Measurements from ENCODE around the gene JARID2. TPM values are rescaled to one million over a fixed set of nuclear protein-coding genes. Genes with fewer than 3 reads are reported as not detected.

JARID2 gene
- total RNA-seq, 6 experiments from 2014 or later: 2.5 to 3.9 (median 3.0) TPM

DNA sequence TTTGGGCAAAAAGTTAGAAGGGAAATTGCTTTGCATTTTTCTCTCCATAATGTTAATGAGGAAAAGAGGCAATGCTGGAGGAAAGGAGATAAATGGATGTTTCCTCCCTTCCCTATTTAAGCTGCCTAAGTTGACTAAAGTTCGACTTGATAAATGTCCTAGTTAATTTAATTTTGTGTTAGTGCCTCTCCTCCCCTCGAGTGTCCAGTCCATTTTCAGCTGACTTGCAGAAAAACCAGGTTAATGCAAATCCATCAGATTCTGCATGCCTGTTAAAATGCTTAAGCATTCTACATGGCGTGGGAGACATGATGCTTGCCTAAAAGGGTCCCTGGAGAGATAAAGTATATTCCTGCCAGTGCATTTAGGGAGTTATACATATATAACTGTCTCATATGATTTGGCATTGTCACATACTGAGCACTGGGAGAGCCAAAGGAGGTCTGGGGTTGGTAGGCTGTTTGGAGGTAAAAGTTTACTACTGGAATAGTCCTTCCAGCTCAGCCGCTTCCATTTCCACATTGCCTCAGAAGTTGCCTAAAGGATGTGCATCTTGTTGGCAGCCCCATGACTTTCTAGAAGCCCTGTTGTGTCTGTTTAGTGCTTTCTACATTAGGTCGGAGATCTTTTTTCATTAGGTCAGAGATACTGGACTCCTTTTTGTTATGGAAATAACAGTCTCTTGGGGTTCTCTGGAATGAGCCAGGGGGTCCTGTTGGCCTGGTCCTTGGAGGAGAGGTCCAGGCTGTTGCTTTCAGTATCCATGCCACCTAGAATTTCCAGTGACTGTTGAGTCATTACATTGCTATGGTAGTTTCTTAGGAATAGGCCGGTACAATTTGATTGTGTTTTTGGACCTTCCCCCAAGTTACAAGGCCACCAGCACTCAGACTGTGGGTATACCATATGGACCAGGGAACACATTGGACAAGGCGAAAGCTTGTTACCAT lies 30.4 kb downstream of the JARID2 start:
- Histone ChIP-seq H3K4me3 (no peak overlapping the region), H3K36me3 (no peaks in the 10 kb centered on the region), H3K9me3 (no peaks in the 10 kb centered on the region), H3K27ac (no peak overlapping the region), H3K27me3 (no peaks in the 10 kb centered on the region), H3K4me1 (peaks cover 0 to 60% (median 26%) of the 10 kb centered on the region in 4 donors)
- intact Hi-C loops (cut with DNase I): no loop called here
- ATAC-seq: no peak
- 69% methylated on average over 7 of the region's 7 CpGs for WGBS (ENCODE audit: insufficient coverage, low coverage, low lambda C conversion rate, missing lambda C conversion rate)
- DNase-seq: no peak
- no peak for TF ChIP-seq POLR2A (IDR thresholded peaks at IDR 0.05)
- TF ChIP-seq, protein P1, sequence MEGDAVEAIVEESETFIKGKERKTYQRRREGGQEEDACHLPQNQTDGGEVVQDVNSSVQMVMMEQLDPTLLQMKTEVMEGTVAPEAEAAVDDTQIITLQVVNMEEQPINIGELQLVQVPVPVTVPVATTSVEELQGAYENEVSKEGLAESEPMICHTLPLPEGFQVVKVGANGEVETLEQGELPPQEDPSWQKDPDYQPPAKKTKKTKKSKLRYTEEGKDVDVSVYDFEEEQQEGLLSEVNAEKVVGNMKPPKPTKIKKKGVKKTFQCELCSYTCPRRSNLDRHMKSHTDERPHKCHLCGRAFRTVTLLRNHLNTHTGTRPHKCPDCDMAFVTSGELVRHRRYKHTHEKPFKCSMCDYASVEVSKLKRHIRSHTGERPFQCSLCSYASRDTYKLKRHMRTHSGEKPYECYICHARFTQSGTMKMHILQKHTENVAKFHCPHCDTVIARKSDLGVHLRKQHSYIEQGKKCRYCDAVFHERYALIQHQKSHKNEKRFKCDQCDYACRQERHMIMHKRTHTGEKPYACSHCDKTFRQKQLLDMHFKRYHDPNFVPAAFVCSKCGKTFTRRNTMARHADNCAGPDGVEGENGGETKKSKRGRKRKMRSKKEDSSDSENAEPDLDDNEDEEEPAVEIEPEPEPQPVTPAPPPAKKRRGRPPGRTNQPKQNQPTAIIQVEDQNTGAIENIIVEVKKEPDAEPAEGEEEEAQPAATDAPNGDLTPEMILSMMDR (IDR thresholded peaks at IDR 0.05): no peak

DNA sequence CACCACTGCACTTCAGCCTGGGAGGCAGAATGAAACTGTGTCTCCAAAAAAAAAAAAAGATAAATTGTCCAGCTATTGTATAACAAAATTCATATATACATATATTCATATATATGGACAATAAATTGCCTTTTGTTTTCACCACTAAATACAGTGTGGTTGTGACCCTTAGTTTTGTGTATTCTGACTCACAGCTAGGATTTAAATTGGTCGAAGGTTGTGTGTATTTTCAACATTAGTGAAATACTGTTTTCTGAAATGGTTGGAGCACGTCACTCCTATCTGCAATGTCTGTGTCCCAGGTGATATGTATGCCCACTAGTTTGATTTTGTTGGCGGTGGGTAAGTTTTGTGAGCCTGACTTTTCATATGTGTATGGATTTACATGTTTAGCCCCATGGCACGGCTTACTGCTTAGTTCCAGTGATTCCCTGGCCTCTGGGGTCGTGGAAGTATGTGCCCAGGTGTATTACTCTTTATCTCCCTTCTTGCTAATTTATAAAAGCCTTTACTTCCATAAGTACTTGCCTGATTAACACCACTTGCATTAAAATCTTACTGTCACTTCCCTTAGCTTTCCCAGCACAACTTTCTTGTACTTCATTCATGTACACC lies 33.3 kb downstream of the JARID2 start:
- 37% methylated on average over 5 of the region's 5 CpGs for WGBS (ENCODE audit: insufficient coverage, low coverage, low lambda C conversion rate, missing lambda C conversion rate)
- peaks cover 0 to 70% (median 30%) of the 10 kb centered on the region in 4 donors for H3K4me1 ChIP-seq
- no peaks in the 10 kb centered on the region for H3K27me3 ChIP-seq
- H3K9me3 ChIP-seq: no peaks in the 10 kb centered on the region
- ATAC-seq: peak in 1 of 4 donors; percentile 32
- DNase-seq: no peak
- no peak overlapping the region for H3K4me3 ChIP-seq
- peak overlapping the region in 1 of 3 donors; percentile 57 for H3K27ac ChIP-seq
- intact Hi-C loops (cut with DNase I): no loop called here
- TF ChIP-seq POLR2A (IDR thresholded peaks at IDR 0.05): no peak
- no peaks in the 10 kb centered on the region for H3K36me3 ChIP-seq

DNA sequence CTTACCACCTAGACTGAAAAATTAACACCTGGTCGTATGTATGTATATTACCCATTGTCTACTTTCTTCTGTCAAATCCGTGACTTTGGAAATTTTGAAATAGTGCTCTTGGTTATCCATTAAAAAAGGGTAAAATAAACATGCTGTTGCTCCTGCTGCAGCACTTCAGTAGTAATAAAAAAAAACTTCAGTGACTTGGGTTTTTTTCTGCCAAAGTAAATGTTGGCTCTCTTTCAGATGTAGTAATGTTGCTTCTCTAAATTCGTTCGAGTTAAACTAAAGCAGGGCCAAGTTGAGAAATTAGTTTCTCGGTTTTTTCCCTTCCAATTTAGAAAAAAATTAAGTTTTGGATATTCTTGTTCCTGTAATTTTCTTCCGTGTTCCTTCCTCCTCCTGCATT lies 34.2 kb downstream of the JARID2 start:
- Histone ChIP-seq H3K4me1 (peaks cover 0 to 62% (median 28%) of the 10 kb centered on the region in 4 donors), H3K9me3 (no peaks in the 10 kb centered on the region), H3K36me3 (no peaks in the 10 kb centered on the region), H3K27me3 (no peaks in the 10 kb centered on the region), H3K4me3 (no peak overlapping the region), H3K27ac (peak overlapping the region in 2 of 3 donors; percentile 43 to 57)
- no peak for DNase-seq
- 9% methylated on average over 6 of the region's 6 CpGs for WGBS (ENCODE audit: insufficient coverage, low coverage, low lambda C conversion rate, missing lambda C conversion rate)
- peak; percentile 58 to 72 (median 64) for ATAC-seq
- intact Hi-C loops (cut with DNase I): no loop called here
- no peak for TF ChIP-seq POLR2A (IDR thresholded peaks at IDR 0.05)
- TF ChIP-seq, protein P1 (IDR thresholded peaks at IDR 0.05): no peak

DNA sequence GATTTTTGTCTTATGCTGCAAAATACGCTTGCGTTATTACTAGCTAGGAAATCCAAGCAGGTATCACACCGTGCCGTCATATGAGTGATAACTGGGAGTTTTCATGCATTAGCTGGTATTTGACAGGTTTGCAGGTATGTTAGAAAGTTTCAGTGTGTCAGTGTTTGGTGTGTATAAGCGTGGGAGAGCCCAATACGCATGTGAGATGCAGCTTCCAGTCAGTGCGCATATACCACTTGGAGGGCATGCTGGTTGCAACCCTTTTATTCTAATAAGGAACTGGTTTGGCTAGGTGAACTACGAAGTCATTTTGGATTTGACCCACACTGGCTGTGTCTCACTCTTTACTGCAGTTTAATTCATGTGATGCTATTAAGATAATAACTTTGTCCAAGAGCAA lies 35.1 kb downstream of the JARID2 start:
- TF ChIP-seq POLR2A (IDR thresholded peaks at IDR 0.05): no peak
- TF ChIP-seq, protein P1 (IDR thresholded peaks at IDR 0.05): no peak
- 85% methylated on average over 8 of the region's 8 CpGs for WGBS (ENCODE audit: insufficient coverage, low coverage, low lambda C conversion rate, missing lambda C conversion rate)
- H3K4me1 ChIP-seq: peaks cover 0 to 56% (median 23%) of the 10 kb centered on the region in 4 donors
- DNase-seq (no peak), ATAC-seq (no peak)
- H3K4me3 ChIP-seq: no peak overlapping the region
- H3K27ac ChIP-seq: peak overlapping the region in 1 of 3 donors; percentile 57
- H3K9me3 ChIP-seq: no peaks in the 10 kb centered on the region
- no peaks in the 10 kb centered on the region for H3K27me3 ChIP-seq
- no peaks in the 10 kb centered on the region for H3K36me3 ChIP-seq
- intact Hi-C loops (cut with DNase I): no loop called here

DNA sequence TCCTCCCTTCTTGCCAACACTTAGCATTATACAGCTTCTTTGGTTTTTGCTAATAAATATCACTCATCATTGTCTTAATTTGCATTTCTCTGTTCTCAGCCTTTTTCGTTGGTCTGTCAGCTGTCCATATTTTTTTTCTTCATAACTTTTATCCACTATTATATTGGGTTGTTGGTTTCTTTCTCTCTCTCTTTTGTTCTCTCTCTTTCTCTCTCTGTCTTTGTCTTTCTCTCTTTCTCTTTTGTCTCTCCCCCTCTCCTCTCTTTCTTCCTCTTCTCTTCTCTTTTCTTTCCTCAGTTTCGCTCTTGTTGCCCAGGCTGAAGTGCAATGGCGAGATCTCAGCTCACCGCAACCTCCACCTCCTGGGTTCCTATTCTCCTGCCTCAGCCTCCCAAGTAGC lies 36.5 kb downstream of the JARID2 start:
- no peaks in the 10 kb centered on the region for H3K27me3 ChIP-seq
- ATAC-seq: no peak
- TF ChIP-seq, protein P1 (IDR thresholded peaks at IDR 0.05): no peak
- TF ChIP-seq POLR2A (IDR thresholded peaks at IDR 0.05): no peak
- no peak for DNase-seq
- H3K9me3 ChIP-seq: no peaks in the 10 kb centered on the region
- H3K4me1 ChIP-seq: peaks cover 0 to 49% (median 18%) of the 10 kb centered on the region in 4 donors
- peak overlapping the region in 1 of 3 donors; percentile 26 for H3K27ac ChIP-seq
- H3K36me3 ChIP-seq: no peaks in the 10 kb centered on the region
- WGBS (ENCODE audit: insufficient coverage, low coverage, low lambda C conversion rate, missing lambda C conversion rate): 94% methylated on average over 4 of the region's 4 CpGs
- intact Hi-C loops (cut with DNase I): no loop called here
- H3K4me3 ChIP-seq: no peak overlapping the region
